Subcutaneous adipose tissue (tissue), 4 donors: Measurements from ENCODE around the gene PSPN. TPM values are rescaled to one million over a fixed set of nuclear protein-coding genes. Genes with fewer than 3 reads are reported as not detected.

Source experiments
- CTCF ChIP-seq: fragments of 450-650 bp; IDR thresholded peaks from one replicate; pipeline ENCODE4 v1.5.1; 2016; ENCODE audit warnings: low read depth, mild to moderate bottlenecking, control low read depth, antibody characterized with exemption, moderate library complexity
- total RNA-seq, 4 donors: library from RNA; depleted of rRNA; stranded (reverse); fragments of >200 nt; gene quantifications; one replicate each; pipeline ENCODE4 v1.1.0, GENCODE V29; 2016

Gene PSPN
- total RNA-seq, 4 donors from 2014 or later: 0.16 to 1.5 (median 0.78) TPM

GRCh38 chr19:6358003-6358402, 17.7 kb downstream of the PSPN start:
- TF ChIP-seq CTCF: no peak

- TF ChIP-seq CTCF: no peak
These were observed 18.6 kb downstream of the PSPN start for GRCh38 chr19:6357174-6357573.

DNA sequence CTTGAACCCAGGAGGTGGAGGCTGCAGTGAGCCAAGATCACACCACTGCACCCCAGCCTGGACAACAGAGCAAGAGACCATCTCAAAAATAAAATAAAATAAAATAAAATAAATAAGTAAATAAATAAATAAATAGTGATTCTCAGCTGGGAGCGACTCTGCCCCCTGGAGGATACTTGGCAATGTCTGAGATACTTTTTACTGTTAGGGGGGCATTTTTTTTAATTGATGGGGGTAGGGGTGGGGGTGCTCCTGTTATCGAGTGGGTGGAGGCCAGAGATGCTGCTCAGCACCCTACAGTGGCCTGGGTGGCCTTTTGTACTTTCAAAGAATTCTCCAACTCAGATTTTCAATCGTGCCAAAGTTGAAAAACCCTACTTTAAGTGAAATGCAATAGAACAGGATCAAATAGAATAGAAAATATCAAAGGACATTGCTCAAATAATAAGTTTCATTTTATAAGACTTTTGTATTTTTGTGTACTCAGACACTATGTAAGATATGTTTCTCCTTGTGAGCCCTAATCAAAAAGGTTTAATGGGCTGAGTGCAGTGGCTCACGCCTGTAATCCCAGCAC, 21.5 kb downstream of the PSPN start:
- TF ChIP-seq CTCF: no peak

DNA sequence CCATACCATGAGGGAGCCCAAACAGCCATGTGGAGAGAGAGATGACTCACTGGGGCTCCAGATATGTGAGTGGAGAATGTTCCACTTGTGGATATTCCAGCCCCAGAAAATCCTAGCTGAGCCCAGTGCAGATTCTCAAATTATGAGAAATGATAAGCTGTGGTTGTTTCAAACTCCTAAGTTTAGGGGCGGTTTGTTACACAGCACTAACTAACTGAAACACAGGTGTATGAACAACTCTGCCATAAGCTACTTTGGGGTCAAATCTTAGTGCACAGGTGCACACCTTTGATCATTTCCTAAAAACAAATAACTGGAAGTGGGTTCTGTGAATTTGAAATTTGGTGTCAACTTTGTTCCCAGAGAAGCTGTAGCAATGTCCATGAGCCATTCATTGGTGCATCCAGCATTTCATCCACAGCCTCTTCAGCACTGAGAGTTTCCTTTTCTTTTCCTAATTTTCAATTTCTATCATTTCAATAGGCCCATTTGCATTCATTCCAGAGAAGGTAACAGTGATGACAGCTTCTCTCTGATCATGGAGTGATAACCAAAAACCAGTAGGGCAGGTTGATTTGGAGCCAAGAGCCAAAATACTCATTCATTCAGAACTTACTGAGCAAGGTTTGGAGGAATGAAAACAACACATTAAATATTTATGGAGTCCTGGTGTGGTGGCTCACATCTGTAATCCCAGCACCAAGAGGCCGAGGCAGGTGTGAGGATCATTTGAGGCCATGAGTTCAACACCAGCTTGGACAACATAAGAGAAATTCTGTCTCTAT, 23.2 kb downstream of the PSPN start:
- no peak for TF ChIP-seq CTCF

GRCh38 chr19:6350688-6351087, 25.0 kb downstream of the PSPN start:
- TF ChIP-seq CTCF: no peak

DNA sequence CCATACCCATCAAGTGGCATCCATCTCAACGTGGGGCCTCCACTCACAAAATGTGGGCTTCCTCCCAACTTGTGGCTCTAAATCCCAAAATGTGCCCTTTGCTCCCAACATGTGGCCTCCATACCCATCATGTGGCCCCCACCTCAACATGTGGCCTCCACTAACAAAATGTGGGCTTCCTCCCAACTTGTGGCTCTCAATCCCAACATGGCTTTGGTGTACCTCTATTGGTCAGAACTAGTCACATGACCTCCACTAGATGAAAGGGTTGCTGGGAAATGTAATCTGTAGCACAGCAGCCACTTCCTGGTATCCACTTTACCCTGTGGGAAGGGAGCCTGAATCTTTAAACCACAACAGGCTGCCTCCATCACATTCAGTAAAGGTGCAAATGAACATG, 32.3 kb downstream of the PSPN start:
- TF ChIP-seq CTCF: no peak

GRCh38 chr19:6340493-6341201, 35.1 kb downstream of the PSPN start:
- no peak for TF ChIP-seq CTCF
